HEK293T (cell line): ENCODE data around the gene ETNK1.

Experiments
- BHLHE40 ChIP-seq: fragments of 450-650 bp; IDR thresholded peaks from 2 replicates; pipeline ENCODE4 v1.6.1; 2016; ENCODE audit warnings: mild to moderate bottlenecking, moderate library complexity, borderline replicate concordance
- ELF4 ChIP-seq: fragments of 450-650 bp; IDR thresholded peaks from 2 replicates; pipeline ENCODE4 v1.6.1; 2017; ENCODE audit warnings: antibody characterized with exemption
- FOXA1 ChIP-seq: fragments of 450-650 bp; IDR thresholded peaks from 2 replicates; pipeline ENCODE4 v1.6.1; 2016; ENCODE audit warnings: mild to moderate bottlenecking
- FOXK2 ChIP-seq: fragments of 450-650 bp; IDR thresholded peaks from 2 replicates; pipeline ENCODE4 v1.6.1; 2016; ENCODE audit warnings: mild to moderate bottlenecking
- FOXM1 ChIP-seq: fragments of 450-650 bp; IDR thresholded peaks from 2 replicates; pipeline ENCODE4 v1.6.1; 2017; ENCODE audit warnings: mild to moderate bottlenecking, borderline replicate concordance
- HDGF ChIP-seq: fragments of 450-650 bp; IDR thresholded peaks from 2 replicates; pipeline ENCODE4 v1.6.1; 2017; ENCODE audit warnings: antibody characterized with exemption, borderline replicate concordance
- L3MBTL2 ChIP-seq: fragments of 450-650 bp; conservative IDR thresholded peaks from 2 replicates; pipeline ENCODE4 v1.6.1; 2016; ENCODE audit warnings: mild to moderate bottlenecking
- NFRKB ChIP-seq: fragments of 450-650 bp; IDR thresholded peaks from 2 replicates; pipeline ENCODE4 v1.6.1; 2016; ENCODE audit warnings: mild to moderate bottlenecking, moderate library complexity
- ZNF384 ChIP-seq: fragments of 450-650 bp; IDR thresholded peaks from 2 replicates; pipeline ENCODE4 v1.6.1; 2016

DNA sequence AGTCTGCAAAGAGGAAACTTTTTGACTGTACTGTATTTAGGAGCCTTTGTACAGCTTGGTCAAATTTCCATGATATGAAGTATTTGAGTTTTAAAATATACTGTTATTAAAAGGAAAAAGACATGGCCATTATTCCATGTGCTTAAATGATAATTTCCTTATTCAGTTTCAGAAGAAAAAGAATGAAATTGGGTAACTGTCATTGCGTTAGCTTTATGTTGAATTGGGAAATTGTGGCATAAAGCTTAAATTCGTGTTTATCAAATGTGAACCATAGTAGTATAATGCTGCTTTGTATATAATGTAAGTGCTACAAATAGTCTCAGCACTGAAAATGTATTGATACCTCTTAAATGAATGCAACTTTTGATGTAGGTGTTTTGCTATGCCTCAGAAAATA is 64.9 kb downstream of the ETNK1 start:
- TF ChIP-seq BHLHE40 (no peak), FOXM1 (no peak), FOXK2 (no peak), ZNF384 (no peak), HDGF (no peak), L3MBTL2 (no peak), NFRKB (no peak), ELF4 (no peak), FOXA1 (no peak)
